HG03066 (cell line): ENCODE results near the gene FLG.
"Not testable (repeated sequence)": the region's sequence is repeated elsewhere in the genome, so short reads cannot be mapped to it uniquely, and the experiment has no call there.

Source experiments
- ATAC-seq: cut with Tn5 transposase; IDR thresholded peaks from one replicate; pipeline ENCODE4 v1.9.1; 2021; ENCODE audit warnings: low read depth; ENCODE audit not compliant: unreplicated experiment

Gene FLG

DNA sequence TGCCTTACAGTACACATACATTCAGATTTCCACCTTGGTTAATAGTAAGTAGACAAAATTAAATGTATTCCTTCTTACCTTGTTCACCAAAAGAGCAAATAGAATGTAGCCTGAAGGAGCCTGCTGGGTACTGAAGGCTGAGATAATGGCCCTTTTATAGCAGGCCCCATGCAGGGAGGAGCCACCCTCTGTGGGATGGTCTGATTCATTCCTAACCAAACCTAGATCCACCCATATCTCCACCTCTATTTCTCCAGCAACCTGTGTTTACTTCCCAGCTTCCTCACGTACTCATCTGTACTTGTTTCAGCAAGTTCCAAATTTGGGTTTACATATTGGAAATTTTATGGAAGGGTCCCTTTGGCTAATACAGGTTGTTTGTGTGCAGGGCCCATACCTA is at the start of gene FLG:
TSS of gene FLG (minus strand) at position 129 of the 400 bp plus-strand sequence. CDS start 9,783 bp downstream, outside the sequence.
- no peak for ATAC-seq

- no peak for ATAC-seq
Observed at GRCh38 chr1:152374451-152374850, 49.4 kb upstream of the FLG start.

- ATAC-seq, result no peak
Observed at GRCh38 chr1:152372672-152373071, 47.6 kb upstream of the FLG start.

GRCh38 chr1:152367436-152367835 is 42.4 kb upstream of the FLG start:
- no peak for ATAC-seq

DNA sequence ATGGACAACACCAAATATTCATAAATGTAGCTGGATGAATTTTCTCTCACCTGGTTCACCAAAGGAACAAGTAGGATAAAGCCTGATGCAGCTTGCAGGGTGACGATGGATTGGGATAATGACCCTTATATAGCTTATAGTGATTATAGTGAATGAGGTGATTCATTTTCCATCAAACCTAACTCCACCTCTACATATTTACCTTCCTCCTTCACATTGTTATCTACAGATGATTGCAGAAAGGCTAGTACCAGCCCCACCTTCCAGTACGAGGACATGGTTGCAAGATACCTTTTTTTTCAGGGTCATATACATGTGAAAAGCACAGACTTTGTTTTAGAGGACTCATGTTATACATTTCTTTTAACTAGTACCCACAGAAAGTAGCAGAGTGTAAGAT is 34.9 kb upstream of the FLG start, which contains the start of gene FLG2:
TSS of gene FLG2 (minus strand) at position 101 of the 400 bp plus-strand sequence. CDS start 1,122 bp downstream, outside the sequence.
- no peak for ATAC-seq

- no peak for ATAC-seq
Observed at GRCh38 chr1:152356736-152357135, 31.7 kb upstream of the FLG start.

- ATAC-seq, result no peak
Observed at GRCh38 chr1:152349611-152350010, 24.6 kb upstream of the FLG start.

- ATAC-seq, result no peak
Observed at GRCh38 chr1:152348447-152348846, 23.4 kb upstream of the FLG start.

- no peak for ATAC-seq
Observed at GRCh38 chr1:152347116-152347728, 22.2 kb upstream of the FLG start.

DNA sequence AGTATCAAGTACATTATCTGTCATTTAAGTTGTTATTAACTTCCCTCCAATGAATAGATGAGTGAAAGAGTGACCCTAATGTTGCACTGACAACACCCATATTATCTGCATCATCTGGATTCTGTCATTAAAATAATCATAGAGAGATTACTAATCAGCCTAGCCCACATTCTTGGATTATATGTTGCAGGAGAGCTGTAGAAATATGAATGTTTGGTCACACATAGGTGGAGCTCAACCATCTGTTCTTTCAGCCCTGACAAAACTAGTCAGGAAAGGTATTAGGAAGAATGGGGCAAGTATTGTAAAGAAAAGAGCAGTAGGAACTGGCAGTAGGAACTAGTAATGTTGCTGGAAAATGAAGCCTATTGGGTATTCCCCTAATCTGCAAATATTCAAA is 19.4 kb upstream of the FLG start:
- ATAC-seq, result no peak

GRCh38 chr1:152343006-152343405 is 18.0 kb upstream of the FLG start:
- ATAC-seq, result no peak

DNA sequence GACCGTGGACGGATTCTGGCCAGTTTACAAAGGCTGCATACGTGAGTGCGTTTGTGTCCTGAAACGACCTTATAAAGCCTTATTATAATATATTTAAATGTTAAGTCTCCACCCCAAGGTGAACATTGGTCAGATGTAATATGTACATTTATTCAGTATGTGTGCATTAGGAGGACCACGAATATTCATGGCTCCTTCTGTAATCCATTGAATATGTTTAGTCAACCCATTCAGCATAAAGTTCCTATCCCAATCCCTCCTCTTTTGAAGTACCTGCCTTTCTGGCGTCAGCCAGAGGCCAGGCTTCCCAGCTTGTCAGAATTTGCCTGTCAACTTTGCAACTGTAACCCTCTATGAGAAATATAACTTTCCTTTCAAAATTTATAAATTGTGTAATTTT is 10.4 kb upstream of the FLG start:
- ATAC-seq, result no peak

DNA sequence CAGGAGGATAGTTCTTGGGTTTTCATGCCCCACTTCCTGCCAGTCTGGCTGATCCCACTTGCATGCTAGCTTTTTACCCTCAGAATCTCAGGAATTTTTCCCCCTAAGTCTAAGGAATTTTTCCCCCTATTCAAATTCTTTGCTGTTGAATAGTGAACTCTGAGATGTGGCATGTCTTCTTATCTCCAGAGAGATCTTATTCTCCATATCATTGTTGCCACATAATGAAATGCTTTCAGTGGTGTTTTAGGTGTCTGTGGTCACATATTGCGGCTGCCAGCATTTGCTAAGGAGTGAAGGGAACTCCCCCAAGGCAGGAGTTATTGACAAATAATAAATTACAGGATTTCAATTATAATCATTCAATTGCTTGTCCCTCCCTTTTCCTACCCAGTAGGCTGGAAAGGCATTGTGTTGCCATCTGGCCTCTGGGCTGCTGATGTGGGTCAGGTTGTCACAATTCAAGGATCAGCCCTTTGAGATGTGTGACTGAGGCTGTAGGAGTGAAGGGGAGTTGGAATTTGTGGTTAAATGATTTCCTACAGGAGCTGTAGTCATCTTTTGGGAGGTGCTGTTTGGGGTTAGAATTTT is 3.9 kb upstream of the FLG start:
- no peak for ATAC-seq

DNA sequence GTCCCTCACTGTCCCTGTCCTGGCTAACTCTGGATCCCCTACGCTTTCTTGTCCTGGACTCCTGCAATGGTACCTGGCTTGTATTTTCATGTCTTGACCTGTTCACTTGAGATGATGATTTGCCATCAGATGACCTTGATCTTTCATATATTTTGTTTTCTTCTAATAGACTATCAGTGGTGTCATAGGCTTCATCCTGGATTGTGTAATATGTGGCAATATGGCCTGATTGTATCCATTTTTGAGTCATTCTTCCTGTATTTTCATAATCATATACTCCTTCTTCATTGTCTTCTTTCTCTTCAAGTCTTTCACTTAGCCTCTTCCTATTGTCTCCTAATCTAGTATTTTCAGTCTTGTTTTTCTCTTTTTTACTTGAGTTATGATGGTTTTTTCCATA is 11.1 kb downstream of the FLG start:
- no peak for ATAC-seq

GRCh38 chr1:152313319-152313801 is 11.7 kb downstream of the FLG start:
- no peak for ATAC-seq

GRCh38 chr1:152312169-152312568 is 12.9 kb downstream of the FLG start:
- ATAC-seq, result not testable (repeated sequence)

- ATAC-seq, result no peak
Observed at GRCh38 chr1:152309955-152310354, 15.1 kb downstream of the FLG start.

DNA sequence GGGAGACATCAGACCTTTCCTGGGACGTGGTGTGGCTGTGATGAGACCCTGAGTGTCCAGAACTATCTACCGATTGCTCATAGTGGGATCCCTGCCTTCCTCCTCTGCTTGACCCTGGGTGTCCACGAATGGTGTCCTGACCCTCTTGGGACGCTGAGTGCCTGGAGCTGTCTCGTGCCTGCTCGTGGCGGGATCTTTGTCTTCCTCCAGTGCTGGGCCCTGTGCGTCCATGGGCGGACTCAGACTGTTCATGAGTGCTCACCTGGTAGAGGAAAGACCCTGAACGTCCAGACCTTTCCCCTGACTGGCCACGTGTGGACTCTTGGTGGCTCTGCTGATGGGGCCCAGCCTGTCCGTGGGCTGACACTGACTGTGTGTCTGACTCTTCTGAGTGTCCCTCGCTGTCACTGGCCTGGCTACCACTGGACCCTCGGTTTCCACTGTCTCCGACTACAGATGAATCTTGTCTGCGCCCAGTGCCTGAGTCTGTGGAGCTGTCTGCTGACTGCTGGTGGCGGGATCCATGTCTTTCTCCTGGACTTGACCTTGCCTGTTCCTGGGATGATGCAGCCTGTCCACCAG is 15.6 kb downstream of the FLG start:
- not testable (repeated sequence) for ATAC-seq

GRCh38 chr1:152308758-152309157 is 16.3 kb downstream of the FLG start:
- not testable (repeated sequence) for ATAC-seq

DNA sequence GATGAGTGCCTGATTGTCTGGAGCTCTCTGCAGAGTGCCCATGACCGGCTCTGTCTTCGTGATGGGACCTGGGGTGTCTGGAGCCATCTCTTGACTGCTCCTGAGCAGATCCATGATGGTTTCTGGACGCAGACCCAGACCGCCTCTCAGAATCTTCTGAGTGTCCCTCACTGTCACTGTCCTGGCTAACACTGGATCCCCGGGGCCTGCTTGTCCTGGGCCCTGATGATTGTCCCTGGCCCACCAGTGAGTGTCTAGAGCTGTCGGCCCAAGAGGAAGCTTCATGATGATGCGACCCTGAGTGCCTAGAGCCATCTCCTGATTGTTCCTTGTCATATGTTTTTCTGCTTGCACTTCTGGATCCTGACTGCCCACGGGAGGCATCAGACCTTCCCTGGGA is 17.1 kb downstream of the FLG start:
- not testable (repeated sequence) for ATAC-seq

DNA sequence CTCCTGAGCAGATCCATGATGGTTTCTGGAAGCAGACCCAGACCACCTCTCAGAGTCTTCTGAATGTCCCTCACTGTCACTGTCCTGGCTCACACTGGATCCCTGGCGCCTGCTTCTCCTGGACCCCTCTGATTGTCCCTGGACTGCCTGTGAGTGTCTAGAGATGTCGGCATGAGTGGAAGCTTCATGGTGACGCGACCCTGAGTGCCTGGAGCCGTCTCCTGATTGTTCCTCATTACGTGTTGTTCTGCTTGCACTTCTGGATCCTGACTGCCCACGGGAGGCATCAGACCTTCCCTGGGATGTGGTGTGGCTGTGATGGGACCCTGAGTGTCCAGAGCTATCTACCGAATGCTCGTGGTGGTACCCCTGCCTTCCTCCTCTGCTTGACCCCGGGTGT is 18.9 kb downstream of the FLG start:
- ATAC-seq, result not testable (repeated sequence)

DNA sequence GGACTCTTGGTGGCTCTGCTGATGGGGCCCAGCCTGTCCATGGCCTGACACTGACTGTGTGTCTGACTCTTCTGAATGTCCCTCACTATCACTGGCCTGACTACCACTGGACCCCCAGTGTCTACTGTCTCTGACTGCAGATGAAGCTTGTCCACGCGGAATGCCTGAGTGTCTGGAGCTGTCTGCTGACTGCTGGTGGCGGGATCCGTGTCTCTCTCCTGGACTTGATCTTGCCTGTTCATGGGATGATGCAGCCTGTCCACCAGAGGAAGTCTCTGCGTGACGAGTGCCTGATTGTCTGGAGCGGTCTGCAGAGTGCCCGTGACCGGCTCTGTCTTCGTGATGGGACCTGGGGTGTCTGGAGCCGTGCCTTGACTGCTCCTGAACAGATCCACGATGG is 20.3 kb downstream of the FLG start:
- ATAC-seq, result not testable (repeated sequence)
